HEK293 (cell line): Measurements from ENCODE around the gene GBP7.

Source experiments
- CTCF ChIA-PET: fragments of 350-600 bp; formaldehyde crosslinking; extraction: SDS; loops from one replicate; lab custom pipeline; 2021; ENCODE audit warnings: antibody characterized with exemption; lab: Yijun Ruan, JAX
- POLR2A ChIA-PET: fragments of 300-600 bp; formaldehyde crosslinking; extraction: SDS; loops from one replicate; lab custom pipeline; 2020; ENCODE audit warnings: antibody characterized with exemption, inconsistent platforms; lab: Yijun Ruan, JAX
- H3K27ac ChIP-seq: fragments of 200-500 bp; sonication (Bioruptor generic); 2 replicates; pipeline ENCODE4 v1.5.1; 2014; ENCODE audit warnings: low read depth, low read length, control low read depth, inconsistent platforms; ENCODE audit errors: extremely low read depth
- H3K36me3 ChIP-seq, 2 experiments: fragments of 200-500 bp in 1 of 2; sonication (Bioruptor generic) in 1 of 2; 1 replicate in 1 of 2; 2 replicates in 1 of 2; pipeline ENCODE4 v1.5.1; 2014 to 2017; ENCODE audit warnings: inconsistent platforms in 2 of 2, low read length in 2 of 2; ENCODE audit not compliant: control insufficient read depth in 2 of 2, insufficient read depth in 1 of 2
- H3K4me1 ChIP-seq: fragments of 200-500 bp; sonication (Bioruptor generic); 2 replicates; pipeline ENCODE4 v1.5.1; 2014; ENCODE audit warnings: mild to moderate bottlenecking, low read length, inconsistent platforms; ENCODE audit not compliant: control insufficient read depth, insufficient read depth
- H3K4me3 ChIP-seq: 2 replicates; pipeline ENCODE4 v1.5.1; 2011; ENCODE audit warnings: low read depth, mild to moderate bottlenecking, control low read depth, low read length, moderate library complexity
- H3K9me3 ChIP-seq: fragments of 200-500 bp; sonication (Bioruptor generic); 2 replicates; pipeline ENCODE4 v1.5.1; 2014; ENCODE audit warnings: low read depth, low read length, inconsistent platforms; ENCODE audit not compliant: control insufficient read depth, insufficient read depth
- KLF7 ChIP-seq: fragments of 450-650 bp; formaldehyde crosslinking; IDR thresholded peaks from 2 replicates; pipeline ENCODE4 v1.5.1; 2016; ENCODE audit warnings: missing biosample characterization, missing genetic modification characterization, borderline replicate concordance
- MEIS1 ChIP-seq: sonication (generic); formaldehyde crosslinking; IDR thresholded peaks from 2 replicates; pipeline ENCODE4 v1.8.1; 2022; ENCODE audit warnings: missing genetic modification reagents, mild to moderate bottlenecking, borderline replicate concordance
- OSR2 ChIP-seq: fragments of 450-650 bp; formaldehyde crosslinking; IDR thresholded peaks from 2 replicates; pipeline ENCODE4 v1.5.1; 2016; ENCODE audit warnings: missing biosample characterization, missing genetic modification characterization
- REPIN1 ChIP-seq: fragments of 450-650 bp; formaldehyde crosslinking; IDR thresholded peaks from 2 replicates; pipeline ENCODE4 v1.5.1; 2017; ENCODE audit warnings: missing biosample characterization, missing genetic modification characterization, low read depth
- SCRT2 ChIP-seq: fragments of 450-650 bp; formaldehyde crosslinking; IDR thresholded peaks from 2 replicates; pipeline ENCODE4 v1.5.1; 2016; ENCODE audit warnings: missing biosample characterization, missing genetic modification characterization
- SETDB1 ChIP-seq: IDR thresholded peaks from one replicate; pipeline ENCODE4 v1.6.1; 2017; ENCODE audit warnings: mild to moderate bottlenecking, low read length, moderate library complexity, mixed read lengths; ENCODE audit not compliant: insufficient read length
- ZBTB7A ChIP-seq: fragments of 450-650 bp; formaldehyde crosslinking; IDR thresholded peaks from 2 replicates; pipeline ENCODE4 v1.5.1; 2016; ENCODE audit warnings: low read depth, missing biosample characterization, missing genetic modification characterization
- ZFP69B ChIP-seq: fragments of 450-650 bp; formaldehyde crosslinking; IDR thresholded peaks from 2 replicates; pipeline ENCODE4 v1.5.1; 2016; ENCODE audit warnings: missing biosample characterization, missing genetic modification characterization
- ZNF23 ChIP-seq: fragments of 450-650 bp; formaldehyde crosslinking; IDR thresholded peaks from 2 replicates; pipeline ENCODE4 v1.5.1; 2016; ENCODE audit warnings: missing biosample characterization, missing genetic modification characterization, borderline replicate concordance
- ZNF510 ChIP-seq: fragments of 450-650 bp; formaldehyde crosslinking; IDR thresholded peaks from 2 replicates; pipeline ENCODE4 v1.5.1; 2018; ENCODE audit warnings: mild to moderate bottlenecking, missing genetic modification characterization, missing biosample characterization; ENCODE audit not compliant: insufficient replicate concordance
- ZNF521 ChIP-seq: fragments of 450-650 bp; formaldehyde crosslinking; IDR thresholded peaks from 2 replicates; pipeline ENCODE4 v1.5.1; 2017; ENCODE audit warnings: missing biosample characterization, mild to moderate bottlenecking, missing genetic modification characterization
- ZNF544 ChIP-seq: fragments of 450-650 bp; formaldehyde crosslinking; IDR thresholded peaks from 2 replicates; pipeline ENCODE4 v1.5.0; 2017; ENCODE audit warnings: missing biosample characterization, missing genetic modification characterization
- ZXDB ChIP-seq: fragments of 450-650 bp; formaldehyde crosslinking; IDR thresholded peaks from 2 replicates; pipeline ENCODE4 v1.5.1; 2016; ENCODE audit warnings: missing biosample characterization, missing genetic modification characterization
- TF ChIP-seq, protein P1 (sequence below): fragments of 450-650 bp; formaldehyde crosslinking; IDR thresholded peaks from 2 replicates; pipeline ENCODE4 v1.5.1; 2016; ENCODE audit warnings: missing biosample characterization, missing genetic modification characterization
- TF ChIP-seq, protein P2 (sequence below): fragments of 450-650 bp; formaldehyde crosslinking; IDR thresholded peaks from 2 replicates; pipeline ENCODE4 v1.5.1; 2016; ENCODE audit warnings: missing biosample characterization, missing genetic modification characterization
- TF ChIP-seq, protein P3 (sequence below): fragments of 450-650 bp; formaldehyde crosslinking; IDR thresholded peaks from 2 replicates; pipeline ENCODE4 v1.5.1; 2016; ENCODE audit warnings: missing biosample characterization, missing genetic modification characterization
- TF ChIP-seq, protein P4 (sequence below): fragments of 450-650 bp; formaldehyde crosslinking; IDR thresholded peaks from 2 replicates; pipeline ENCODE4 v1.5.1; 2016; ENCODE audit warnings: missing biosample characterization, missing genetic modification characterization
- TF ChIP-seq, protein P5 (sequence below): fragments of 450-650 bp; formaldehyde crosslinking; IDR thresholded peaks from 2 replicates; pipeline ENCODE4 v1.5.1; 2016; ENCODE audit warnings: missing biosample characterization, missing genetic modification characterization, borderline replicate concordance
- TF ChIP-seq, protein P6 (sequence below): fragments of 450-650 bp; formaldehyde crosslinking; IDR thresholded peaks from 2 replicates; pipeline ENCODE4 v1.5.1; 2017; ENCODE audit warnings: missing biosample characterization, missing genetic modification characterization

GBP7 gene

DNA sequence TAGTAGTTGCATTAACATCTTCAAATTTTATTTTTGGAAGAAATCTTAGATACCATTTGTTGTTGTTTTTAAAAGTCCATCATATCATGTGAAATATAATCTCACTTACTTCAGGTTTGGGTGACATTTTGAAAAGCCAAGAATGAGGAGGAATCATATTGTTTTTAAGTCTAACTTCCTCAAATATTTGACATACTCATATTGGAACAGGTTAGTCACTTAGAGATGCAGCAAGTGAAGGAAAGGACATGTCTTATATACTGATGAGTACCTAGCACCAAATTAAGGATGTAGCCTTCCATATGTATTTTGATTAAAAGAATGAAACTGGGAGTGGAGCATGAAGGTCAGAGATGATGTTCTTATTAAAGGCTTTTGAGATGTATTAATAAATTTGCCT, 73.8 kb downstream of the GBP7 start:
- CTCF ChIA-PET: interaction anchor here (0.6 kb wide), 1 partner anchor 130 kb away, joined by 3 read pairs; no protein-coding TSS in a partner anchor
- Histone ChIP-seq H3K27ac (no peak overlapping the region), H3K4me3 (no peak overlapping the region), H3K9me3 (no peaks in the 10 kb centered on the region), H3K4me1 (no peaks in the 10 kb centered on the region)
- POLR2A ChIA-PET: no interaction called here
- TF ChIP-seq, protein P1, sequence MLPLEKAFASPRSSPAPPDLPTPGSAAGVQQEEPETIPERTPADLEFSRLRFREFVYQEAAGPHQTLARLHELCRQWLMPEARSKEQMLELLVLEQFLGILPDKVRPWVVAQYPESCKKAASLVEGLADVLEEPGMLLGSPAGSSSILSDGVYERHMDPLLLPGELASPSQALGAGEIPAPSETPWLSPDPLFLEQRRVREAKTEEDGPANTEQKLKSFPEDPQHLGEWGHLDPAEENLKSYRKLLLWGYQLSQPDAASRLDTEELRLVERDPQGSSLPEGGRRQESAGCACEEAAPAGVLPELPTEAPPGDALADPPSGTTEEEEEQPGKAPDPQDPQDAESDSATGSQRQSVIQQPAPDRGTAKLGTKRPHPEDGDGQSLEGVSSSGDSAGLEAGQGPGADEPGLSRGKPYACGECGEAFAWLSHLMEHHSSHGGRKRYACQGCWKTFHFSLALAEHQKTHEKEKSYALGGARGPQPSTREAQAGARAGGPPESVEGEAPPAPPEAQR (tag by site-specific recombination): no peak
- TF ChIP-seq SETDB1 (no peak), ZFP69B (tag by site-specific recombination) (no peak), MEIS1 (CRISPR knock-in tag) (no peak), ZNF23 (tag by site-specific recombination) (no peak), REPIN1 (no peak), ZNF510 (tag by site-specific recombination) (no peak), SCRT2 (no peak), ZBTB7A (tag by site-specific recombination) (no peak), ZNF521 (no peak), ZNF544 (tag by site-specific recombination) (no peak), KLF7 (tag by site-specific recombination) (no peak), OSR2 (tag by site-specific recombination) (no peak), ZXDB (tag by site-specific recombination) (no peak)
- TF ChIP-seq, protein P2, sequence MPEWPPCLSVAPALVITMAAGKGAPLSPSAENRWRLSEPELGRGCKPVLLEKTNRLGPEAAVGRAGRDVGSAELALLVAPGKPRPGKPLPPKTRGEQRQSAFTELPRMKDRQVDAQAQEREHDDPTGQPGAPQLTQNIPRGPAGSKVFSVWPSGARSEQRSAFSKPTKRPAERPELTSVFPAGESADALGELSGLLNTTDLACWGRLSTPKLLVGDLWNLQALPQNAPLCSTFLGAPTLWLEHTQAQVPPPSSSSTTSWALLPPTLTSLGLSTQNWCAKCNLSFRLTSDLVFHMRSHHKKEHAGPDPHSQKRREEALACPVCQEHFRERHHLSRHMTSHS (tag by site-specific recombination): no peak
- TF ChIP-seq, protein P3, sequence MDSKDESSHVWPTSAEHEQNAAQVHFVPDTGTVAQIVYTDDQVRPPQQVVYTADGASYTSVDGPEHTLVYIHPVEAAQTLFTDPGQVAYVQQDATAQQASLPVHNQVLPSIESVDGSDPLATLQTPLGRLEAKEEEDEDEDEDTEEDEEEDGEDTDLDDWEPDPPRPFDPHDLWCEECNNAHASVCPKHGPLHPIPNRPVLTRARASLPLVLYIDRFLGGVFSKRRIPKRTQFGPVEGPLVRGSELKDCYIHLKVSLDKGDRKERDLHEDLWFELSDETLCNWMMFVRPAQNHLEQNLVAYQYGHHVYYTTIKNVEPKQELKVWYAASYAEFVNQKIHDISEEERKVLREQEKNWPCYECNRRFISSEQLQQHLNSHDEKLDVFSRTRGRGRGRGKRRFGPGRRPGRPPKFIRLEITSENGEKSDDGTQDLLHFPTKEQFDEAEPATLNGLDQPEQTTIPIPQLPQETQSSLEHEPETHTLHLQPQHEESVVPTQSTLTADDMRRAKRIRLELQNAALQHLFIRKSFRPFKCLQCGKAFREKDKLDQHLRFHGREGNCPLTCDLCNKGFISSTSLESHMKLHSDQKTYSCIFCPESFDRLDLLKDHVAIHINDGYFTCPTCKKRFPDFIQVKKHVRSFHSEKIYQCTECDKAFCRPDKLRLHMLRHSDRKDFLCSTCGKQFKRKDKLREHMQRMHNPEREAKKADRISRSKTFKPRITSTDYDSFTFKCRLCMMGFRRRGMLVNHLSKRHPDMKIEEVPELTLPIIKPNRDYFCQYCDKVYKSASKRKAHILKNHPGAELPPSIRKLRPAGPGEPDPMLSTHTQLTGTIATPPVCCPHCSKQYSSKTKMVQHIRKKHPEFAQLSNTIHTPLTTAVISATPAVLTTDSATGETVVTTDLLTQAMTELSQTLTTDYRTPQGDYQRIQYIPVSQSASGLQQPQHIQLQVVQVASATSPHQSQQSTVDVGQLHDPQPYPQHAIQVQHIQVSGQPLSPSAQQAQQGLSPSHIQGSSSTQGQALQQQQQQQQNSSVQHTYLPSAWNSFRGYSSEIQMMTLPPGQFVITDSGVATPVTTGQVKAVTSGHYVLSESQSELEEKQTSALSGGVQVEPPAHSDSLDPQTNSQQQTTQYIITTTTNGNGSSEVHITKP (tag by site-specific recombination): no peak
- TF ChIP-seq, protein P4, sequence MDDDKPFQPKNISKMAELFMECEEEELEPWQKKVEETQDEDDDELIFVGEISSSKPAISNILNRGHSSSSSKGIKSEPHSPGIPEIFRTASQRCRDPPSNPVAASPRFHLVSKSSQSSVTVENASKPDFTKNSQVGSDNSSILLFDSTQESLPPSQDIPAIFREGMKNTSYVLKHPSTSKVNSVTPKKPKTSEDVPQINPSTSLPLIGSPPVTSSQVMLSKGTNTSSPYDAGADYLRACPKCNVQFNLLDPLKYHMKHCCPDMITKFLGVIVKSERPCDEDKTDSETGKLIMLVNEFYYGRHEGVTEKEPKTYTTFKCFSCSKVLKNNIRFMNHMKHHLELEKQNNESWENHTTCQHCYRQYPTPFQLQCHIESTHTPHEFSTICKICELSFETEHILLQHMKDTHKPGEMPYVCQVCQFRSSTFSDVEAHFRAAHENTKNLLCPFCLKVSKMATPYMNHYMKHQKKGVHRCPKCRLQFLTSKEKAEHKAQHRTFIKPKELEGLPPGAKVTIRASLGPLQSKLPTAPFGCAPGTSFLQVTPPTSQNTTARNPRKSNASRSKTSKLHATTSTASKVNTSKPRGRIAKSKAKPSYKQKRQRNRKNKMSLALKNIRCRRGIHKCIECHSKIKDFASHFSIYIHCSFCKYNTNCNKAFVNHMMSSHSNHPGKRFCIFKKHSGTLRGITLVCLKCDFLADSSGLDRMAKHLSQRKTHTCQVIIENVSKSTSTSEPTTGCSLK: no peak
- TF ChIP-seq, protein P5, sequence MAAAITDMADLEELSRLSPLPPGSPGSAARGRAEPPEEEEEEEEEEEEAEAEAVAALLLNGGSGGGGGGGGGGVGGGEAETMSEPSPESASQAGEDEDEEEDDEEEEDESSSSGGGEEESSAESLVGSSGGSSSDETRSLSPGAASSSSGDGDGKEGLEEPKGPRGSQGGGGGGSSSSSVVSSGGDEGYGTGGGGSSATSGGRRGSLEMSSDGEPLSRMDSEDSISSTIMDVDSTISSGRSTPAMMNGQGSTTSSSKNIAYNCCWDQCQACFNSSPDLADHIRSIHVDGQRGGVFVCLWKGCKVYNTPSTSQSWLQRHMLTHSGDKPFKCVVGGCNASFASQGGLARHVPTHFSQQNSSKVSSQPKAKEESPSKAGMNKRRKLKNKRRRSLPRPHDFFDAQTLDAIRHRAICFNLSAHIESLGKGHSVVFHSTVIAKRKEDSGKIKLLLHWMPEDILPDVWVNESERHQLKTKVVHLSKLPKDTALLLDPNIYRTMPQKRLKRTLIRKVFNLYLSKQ: no peak
- TF ChIP-seq, protein P6, sequence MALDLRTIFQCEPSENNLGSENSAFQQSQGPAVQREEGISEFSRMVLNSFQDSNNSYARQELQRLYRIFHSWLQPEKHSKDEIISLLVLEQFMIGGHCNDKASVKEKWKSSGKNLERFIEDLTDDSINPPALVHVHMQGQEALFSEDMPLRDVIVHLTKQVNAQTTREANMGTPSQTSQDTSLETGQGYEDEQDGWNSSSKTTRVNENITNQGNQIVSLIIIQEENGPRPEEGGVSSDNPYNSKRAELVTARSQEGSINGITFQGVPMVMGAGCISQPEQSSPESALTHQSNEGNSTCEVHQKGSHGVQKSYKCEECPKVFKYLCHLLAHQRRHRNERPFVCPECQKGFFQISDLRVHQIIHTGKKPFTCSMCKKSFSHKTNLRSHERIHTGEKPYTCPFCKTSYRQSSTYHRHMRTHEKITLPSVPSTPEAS: no peak
- TF ChIP-seq, all 188 proteins: peak for 0
- no peaks in the 10 kb centered on the region for H3K36me3 ChIP-seq
